OCI-LY7 (cell line): ENCODE results near the gene SETDB2.

ENCODE experiments used
- CTCF ChIP-seq: fragments of 200-600 bp; sonication (generic); conservative IDR thresholded peaks from 2 replicates; pipeline ENCODE4 v1.5.1; 2014; ENCODE audit warnings: mild to moderate bottlenecking, antibody characterized with exemption, low read length, moderate library complexity, mixed read lengths
- EZH2phosphoT487 ChIP-seq: fragments of 200-600 bp; sonication (generic); IDR thresholded peaks from 2 replicates; pipeline ENCODE4 v1.6.1; 2018; ENCODE audit warnings: low read depth, borderline replicate concordance, mild to moderate bottlenecking, mixed run types, antibody characterized with exemption, low read length, moderate library complexity, mixed read lengths

GRCh38 chr13:49539313-49539712 lies 95.2 kb downstream of the SETDB2 start:
- TF ChIP-seq CTCF (no peak), EZH2phosphoT487 (no peak)
